ENCODE results near the gene TCF12. TPM values are rescaled to one million over a fixed set of nuclear protein-coding genes. Genes with fewer than 3 reads are reported as not detected.

The TCF12 gene
- total and polyA plus RNA-seq, 2 of the 8 experiments (the other 6 are each of a cell fraction or from before 2014, with no cell fraction given): 85.8 to 101 TPM

DNA sequence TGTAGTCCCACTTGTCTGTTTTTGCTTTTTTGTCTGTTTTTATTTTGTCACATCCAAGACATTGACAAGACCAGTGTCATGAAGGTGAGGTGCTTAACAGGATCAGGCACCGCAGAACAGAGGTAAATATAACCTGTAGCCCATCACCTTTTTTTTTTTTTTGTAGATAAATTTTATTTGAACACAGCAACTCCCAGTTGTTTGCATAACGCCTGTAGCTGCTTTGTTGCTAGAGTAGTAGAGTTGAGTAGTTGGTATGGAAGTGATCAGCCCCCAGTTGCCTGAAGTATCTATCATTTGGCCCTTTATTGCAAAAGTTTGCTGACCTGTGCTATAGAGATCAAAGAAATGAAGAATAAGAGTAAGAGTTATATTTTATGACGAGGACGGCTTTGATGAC is 135.0 kb downstream of the TCF12 start (continued):
- no peak for TF ChIP-seq EP300 (IDR thresholded peaks at IDR 0.05; ENCODE audit: borderline replicate concordance in 1 of 2, low read depth in 2 of 2, low read length in 2 of 2)
- TF ChIP-seq ZNF274 (IDR thresholded peaks at IDR 0.05; ENCODE audit: borderline replicate concordance, extremely low read depth, low read length): no peak
- TF ChIP-seq RAD21 (IDR thresholded peaks at IDR 0.05 in 1 of 2, conservative IDR thresholded peaks at IDR 0.05 in 1 of 2; ENCODE audit: low read depth in 2 of 2, low read length in 2 of 2): no peak
- no peak for TF ChIP-seq CHD7 (IDR thresholded peaks at IDR 0.05; ENCODE audit: insufficient replicate concordance, low read length)
- no peak for TF ChIP-seq KDM4A (IDR thresholded peaks at IDR 0.05; ENCODE audit: low read depth, low read length, severe bottlenecking)
- TF ChIP-seq RXRA (IDR thresholded peaks at IDR 0.05; ENCODE audit: insufficient read depth, low read depth, low read length): no peak
